Measurements from ENCODE around the gene TMEM109. TPM values are rescaled to one million over a fixed set of nuclear protein-coding genes. Genes with fewer than 3 reads are reported as not detected.

Gene TMEM109
- total RNA-seq, 6 experiments from 2014 or later = 29.0 to 40.9 (median 34.1) TPM

DNA sequence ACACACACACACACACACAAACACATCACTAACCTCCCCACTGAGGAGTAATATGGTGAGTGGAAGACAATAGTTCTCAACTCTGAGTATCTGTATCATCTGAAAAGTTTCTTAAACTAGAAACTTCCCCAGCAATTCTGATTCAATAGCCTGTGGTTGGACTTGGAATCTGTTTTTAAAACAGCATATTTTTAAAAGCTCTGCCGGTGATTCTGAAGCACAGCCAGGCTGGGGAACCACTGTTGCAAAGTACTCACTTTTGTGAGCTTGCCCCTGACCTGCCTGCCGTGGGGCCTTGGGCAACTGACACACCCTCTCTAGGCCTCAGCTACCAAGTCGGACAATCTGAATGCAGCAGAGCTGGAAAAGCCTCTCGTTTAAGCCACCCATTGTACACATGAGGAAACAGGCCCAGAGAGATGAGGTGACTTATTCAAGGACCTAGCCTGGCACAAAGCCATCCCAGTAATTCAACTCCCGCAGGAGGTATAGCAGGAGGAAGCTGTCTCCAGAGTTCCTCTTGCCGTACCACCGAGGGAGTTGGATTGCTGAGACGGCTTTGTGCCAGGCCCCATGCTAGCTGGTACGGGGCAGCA is 29.1 kb downstream of the TMEM109 start:
- H3K4me3 ChIP-seq = no peak overlapping the region
- intact Hi-C loops (cut with DNase I) = no loop called here
- peaks cover 0 to 9% (median 0%) of the 10 kb centered on the region in 4 donors for H3K36me3 ChIP-seq
- H3K9me3 ChIP-seq = no peaks in the 10 kb centered on the region
- H3K27me3 ChIP-seq = no peaks in the 10 kb centered on the region
- no peak for ATAC-seq
- no peak for DNase-seq
- TF ChIP-seq CTCF (IDR thresholded peaks at IDR 0.05) (no peak), POLR2A (IDR thresholded peaks at IDR 0.05) (no peak)
- WGBS (ENCODE audit: insufficient coverage, low coverage, low lambda C conversion rate, missing lambda C conversion rate) = 48% methylated on average over 3 of the region's 9 CpGs
- H3K27ac ChIP-seq = no peak overlapping the region
- no peaks in the 10 kb centered on the region for H3K4me1 ChIP-seq

GRCh38 chr11:60944490-60945294 is 30.7 kb downstream of the TMEM109 start:
- no peak overlapping the region for H3K4me3 ChIP-seq
- intact Hi-C loops (cut with DNase I) = no loop called here
- no peaks in the 10 kb centered on the region for H3K27me3 ChIP-seq
- TF ChIP-seq POLR2A (IDR thresholded peaks at IDR 0.05) (no peak), CTCF (IDR thresholded peaks at IDR 0.05) (peak in 1 of 4 donors; percentile 4)
- peaks cover 0 to 9% (median 0%) of the 10 kb centered on the region in 4 donors for H3K36me3 ChIP-seq
- H3K9me3 ChIP-seq = no peaks in the 10 kb centered on the region
- WGBS (ENCODE audit: insufficient coverage, low coverage, low lambda C conversion rate, missing lambda C conversion rate) = 73% methylated on average over 9 of the region's 11 CpGs
- ATAC-seq (no peak), DNase-seq (no peak)
- no peaks in the 10 kb centered on the region for H3K4me1 ChIP-seq
- no peak overlapping the region for H3K27ac ChIP-seq

GRCh38 chr11:60945295-60945667 is 31.3 kb downstream of the TMEM109 start:
- 94% methylated on average over 5 of the region's 5 CpGs for WGBS (ENCODE audit: insufficient coverage, low coverage, low lambda C conversion rate, missing lambda C conversion rate)
- DNase-seq (no peak), ATAC-seq (no peak)
- Histone ChIP-seq H3K27me3 (no peaks in the 10 kb centered on the region), H3K4me1 (no peaks in the 10 kb centered on the region), H3K36me3 (peaks cover 0 to 9% (median 0%) of the 10 kb centered on the region in 4 donors), H3K27ac (no peak overlapping the region), H3K9me3 (no peaks in the 10 kb centered on the region), H3K4me3 (no peak overlapping the region)
- TF ChIP-seq CTCF (IDR thresholded peaks at IDR 0.05) (no peak), POLR2A (IDR thresholded peaks at IDR 0.05) (no peak)
- intact Hi-C loops (cut with DNase I) = no loop called here

DNA sequence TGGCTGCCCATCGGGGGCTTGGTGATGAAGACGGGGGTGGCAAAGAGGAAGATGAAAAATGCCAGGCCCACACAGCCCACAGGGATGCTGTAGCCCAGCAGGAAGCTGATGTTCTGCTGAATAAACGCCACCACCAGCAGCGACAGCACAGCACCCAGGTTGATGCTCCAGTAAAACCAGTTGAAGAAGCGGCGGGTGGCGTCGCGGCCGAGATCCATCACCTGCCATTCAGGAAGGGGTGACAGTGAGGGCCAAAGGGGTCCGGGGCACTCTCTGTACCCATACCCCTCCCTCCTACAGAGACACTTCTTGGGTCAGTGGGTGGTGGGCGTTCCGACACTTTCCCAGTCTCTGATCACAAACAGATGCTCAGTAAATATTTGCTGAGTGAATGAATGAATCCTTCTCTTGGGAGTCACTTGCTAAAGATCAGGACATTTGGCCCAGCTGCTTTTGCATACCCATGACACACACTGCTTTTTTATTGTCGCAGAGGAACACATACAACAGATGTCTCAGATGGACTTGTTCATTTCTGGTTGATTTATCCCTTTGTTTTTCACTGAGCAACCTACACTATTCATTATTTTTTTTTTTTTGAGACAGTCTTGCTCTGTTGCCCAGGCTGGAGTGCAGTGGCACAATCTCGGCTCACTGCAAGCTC is 32.8 kb downstream of the TMEM109 start:
- H3K4me1 ChIP-seq = peaks cover 0 to 5% (median 0%) of the 10 kb centered on the region in 4 donors
- H3K36me3 ChIP-seq = peaks cover 0 to 2% (median 0%) of the 10 kb centered on the region in 4 donors
- no peak for TF ChIP-seq POLR2A (IDR thresholded peaks at IDR 0.05)
- no peak for TF ChIP-seq CTCF (IDR thresholded peaks at IDR 0.05)
- H3K4me3 ChIP-seq = no peak overlapping the region
- intact Hi-C loops (cut with DNase I) = no loop called here
- no peak overlapping the region for H3K27ac ChIP-seq
- H3K27me3 ChIP-seq = no peaks in the 10 kb centered on the region
- no peaks in the 10 kb centered on the region for H3K9me3 ChIP-seq
- WGBS (ENCODE audit: insufficient coverage, low coverage, low lambda C conversion rate, missing lambda C conversion rate) = 80% methylated on average over 3 of the region's 15 CpGs
- ATAC-seq (no peak), DNase-seq (no peak)
